ENCODE measurements around the gene AJAP1. TPM values are rescaled to one million over a fixed set of nuclear protein-coding genes. Genes with fewer than 3 reads are reported as not detected.

Gene AJAP1
- total RNA-seq, 1 experiment from 2014 or later = 26.4 TPM

DNA sequence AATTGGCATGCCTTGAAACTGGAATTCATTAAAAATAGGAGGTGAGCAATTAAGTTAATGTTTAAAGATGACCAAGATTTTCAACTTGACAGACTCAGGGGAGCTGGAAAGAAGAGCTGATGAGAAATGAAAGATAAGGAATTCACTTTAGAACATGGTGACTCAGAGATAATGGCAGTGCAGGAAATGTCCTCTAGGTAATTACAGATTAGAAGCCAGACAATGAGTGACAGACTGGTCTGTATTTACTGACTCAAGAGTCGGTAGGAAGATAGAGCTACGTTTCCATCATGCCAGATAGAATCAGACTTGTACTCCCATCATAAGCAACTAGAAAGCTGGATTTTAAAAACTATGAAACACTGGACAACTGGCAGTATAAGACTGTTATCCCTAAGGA is 151.6 kb downstream of the AJAP1 start:
- DNase-seq (ENCODE audit: low read depth) = no peak

DNA sequence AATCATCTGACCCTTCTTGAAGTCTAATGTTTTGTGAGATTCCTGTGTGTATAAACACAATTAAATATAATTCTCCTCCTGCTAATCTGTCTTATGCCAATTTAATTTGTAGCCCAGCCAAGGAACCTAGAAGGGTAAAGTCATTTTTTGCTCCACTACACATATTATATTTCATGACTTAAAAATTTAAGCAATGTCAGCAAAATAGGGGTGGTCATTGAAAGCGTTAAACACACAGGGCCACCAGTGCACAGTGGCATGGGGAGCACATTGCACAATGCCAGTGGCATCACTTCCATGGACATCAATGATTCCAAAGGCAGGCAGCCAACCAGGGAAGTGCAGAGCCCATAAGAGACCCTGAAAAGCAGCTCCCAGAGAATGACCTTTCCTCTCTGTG is 166.1 kb downstream of the AJAP1 start:
- DNase-seq (ENCODE audit: low read depth) = no peak

DNA sequence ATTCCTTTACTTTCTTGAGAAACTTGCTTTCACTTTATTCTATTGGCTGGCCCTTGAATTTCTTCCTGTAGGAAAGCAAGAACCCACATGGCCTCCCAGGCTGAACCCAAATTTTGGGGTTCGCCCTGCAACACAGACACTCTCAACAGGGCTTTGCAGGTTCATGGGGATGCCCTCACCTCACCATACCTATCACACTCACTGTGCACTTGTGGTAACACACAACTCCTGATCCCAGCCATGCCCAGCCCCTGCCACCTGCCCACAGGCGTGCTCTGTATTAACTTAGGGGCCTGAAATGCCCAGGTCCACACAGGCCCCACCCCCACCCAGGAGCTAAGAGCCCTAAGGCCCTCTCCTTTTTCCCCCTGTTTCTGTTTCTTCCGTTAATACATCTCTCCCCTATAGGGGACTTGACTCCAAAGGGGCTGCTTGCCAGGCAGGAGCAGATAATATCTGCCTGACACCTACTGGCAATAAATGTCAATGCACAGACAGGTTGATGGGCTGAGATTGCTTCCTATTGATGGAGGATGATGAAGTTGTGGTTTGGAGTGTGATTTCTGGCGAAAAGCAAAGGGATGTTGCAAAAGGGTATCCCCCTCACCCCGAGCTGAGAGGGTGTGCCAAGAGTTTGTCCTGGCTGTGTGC is 171.5 kb downstream of the AJAP1 start:
- peak; percentile 50 for DNase-seq (ENCODE audit: low read depth)

DNA sequence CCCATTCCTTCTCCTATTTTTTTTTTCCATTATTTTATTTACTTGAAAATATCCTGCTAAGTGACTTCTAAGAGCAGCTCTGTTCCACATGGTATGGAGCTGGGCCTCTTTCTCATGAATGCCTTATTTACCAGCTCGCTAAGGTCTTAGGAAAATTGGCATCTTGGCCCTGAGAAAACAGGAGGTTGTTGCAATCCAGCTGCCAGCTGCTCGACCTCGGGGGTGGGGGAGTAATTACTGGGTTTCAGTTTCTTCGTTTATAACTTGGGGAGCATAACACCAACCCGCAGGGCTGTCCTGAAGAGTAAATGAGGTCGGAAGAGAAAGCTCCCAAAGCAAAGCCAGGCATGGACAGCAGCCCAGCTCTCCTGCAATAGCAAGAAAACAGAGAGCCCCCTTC is 176.3 kb downstream of the AJAP1 start:
- no peak for DNase-seq (ENCODE audit: low read depth)

DNA sequence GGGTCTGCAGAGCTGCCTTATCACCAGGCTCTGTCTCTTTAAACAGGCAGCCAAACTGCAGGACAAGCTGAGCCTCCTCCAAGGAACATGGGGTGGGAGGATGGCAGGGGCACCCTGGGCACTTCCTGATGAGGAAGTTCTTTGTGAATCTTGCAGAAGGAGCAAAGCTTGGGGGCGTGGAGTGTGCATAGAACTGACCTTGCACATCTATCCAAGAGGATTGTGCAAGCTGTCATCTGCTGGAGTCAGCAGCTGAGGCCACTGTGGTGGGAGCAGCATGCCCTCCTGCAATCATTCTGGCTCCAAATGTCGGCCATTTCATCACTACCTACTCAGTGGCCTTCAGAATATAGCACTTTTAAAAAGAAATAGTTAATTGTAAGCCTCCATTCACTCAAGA is 182.2 kb downstream of the AJAP1 start:
- DNase-seq (ENCODE audit: low read depth) = no peak

DNA sequence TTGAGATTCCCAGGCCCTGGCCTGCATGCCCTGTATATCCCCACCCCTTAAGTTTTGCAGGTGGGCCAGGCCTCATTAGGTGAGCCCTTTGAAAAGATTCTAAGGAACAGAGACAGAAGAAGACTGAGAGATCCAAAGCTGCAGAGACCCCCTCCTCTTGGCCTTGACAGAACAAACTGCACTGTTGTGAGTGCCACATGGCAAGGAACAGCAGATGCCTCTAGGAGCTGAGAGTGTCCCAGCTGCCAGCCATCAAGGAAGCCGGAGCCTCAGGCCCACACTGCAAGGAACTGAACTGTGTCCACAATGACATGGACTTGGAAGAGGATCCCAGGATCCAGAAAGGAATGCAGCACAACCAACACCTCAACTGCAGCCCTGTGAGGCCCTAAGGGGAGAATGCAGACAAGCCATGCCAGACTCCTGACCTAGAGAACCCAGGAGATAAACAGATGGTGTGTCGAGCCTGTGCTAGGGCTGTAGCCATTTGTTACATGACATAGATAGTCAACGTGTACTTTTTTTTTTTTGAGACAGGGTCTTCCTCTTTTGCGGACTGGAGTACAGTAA is 182.7 kb downstream of the AJAP1 start:
- DNase-seq (ENCODE audit: low read depth) = no peak

DNA sequence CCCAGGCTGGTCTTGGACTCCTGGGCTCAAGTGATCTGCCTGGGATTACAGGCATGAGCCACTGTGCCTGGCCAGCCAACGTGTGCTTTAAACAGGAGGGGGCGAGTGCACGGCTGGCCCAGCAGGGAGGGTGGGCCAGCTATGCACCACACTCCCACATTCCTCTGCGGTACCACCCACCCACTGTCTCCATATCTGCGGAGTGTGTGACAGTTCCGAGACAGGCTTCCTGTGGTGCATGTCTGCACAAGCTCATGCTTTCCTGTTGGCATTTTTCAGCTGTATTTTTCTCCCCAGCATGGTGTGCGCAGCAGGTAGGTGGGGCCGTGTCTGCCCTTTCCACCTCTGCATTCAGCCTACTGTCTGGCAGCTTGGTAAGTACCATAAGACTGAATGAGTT is 183.3 kb downstream of the AJAP1 start:
- no peak for DNase-seq (ENCODE audit: low read depth)

DNA sequence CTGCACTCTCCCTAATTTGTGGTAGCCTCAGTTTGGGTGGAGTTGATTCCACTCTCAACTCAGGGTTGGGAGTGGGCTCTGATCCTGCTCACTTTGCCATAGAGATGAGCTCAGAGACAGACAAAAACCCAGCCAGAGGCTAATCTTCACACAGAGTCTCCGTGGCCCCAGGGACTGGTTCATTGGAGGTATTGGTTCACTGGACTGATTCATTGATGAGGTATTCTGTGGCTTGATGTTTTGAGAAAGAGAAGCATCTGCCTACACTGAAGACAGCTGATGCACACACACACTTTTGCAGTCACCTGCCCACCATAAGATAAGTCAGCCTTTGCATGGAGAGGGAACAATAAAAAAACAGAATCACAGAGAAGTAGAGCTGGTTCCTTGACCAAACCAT is 183.8 kb downstream of the AJAP1 start:
- no peak for DNase-seq (ENCODE audit: low read depth)
